AG04449 (cell line): ENCODE results near the gene MS4A4E.

Experiments
- CTCF ChIA-PET: fragments of 350-600 bp; formaldehyde crosslinking; extraction: SDS; loops from one replicate; lab custom pipeline; 2021; ENCODE audit warnings: antibody characterized with exemption; lab: Yijun Ruan, JAX
- POLR2A ChIA-PET: fragments of 400-600, 350-600 bp; formaldehyde crosslinking; extraction: SDS; loops from one replicate; lab custom pipeline; 2020; ENCODE audit warnings: antibody characterized with exemption, inconsistent platforms; lab: Yijun Ruan, JAX
- DNase-seq: peaks from one replicate; pipeline ENCODE4 v3.0.0-alpha.2; 2010; ENCODE audit warnings: low read depth, low spot score
- H3K4me3 ChIP-seq: 2 replicates; pipeline ENCODE4 v1.5.1; 2011; ENCODE audit warnings: low read depth, mild to moderate bottlenecking, control low read depth, low read length
- CTCF ChIP-seq: IDR thresholded peaks from one replicate; pipeline ENCODE4 v1.5.1; 2011; ENCODE audit warnings: mild to moderate bottlenecking, moderate library complexity, low read length, control low read depth, inconsistent platforms; ENCODE audit not compliant: insufficient read depth; ENCODE audit errors: missing control alignments

MS4A4E gene

GRCh38 chr11:60252213-60253108 lies 9.5 kb upstream of the MS4A4E start:
- ChIA-PET POLR2A (interaction anchor here (0.6 kb wide), 1 partner anchor 443 kb away, joined by 3 read pairs; no protein-coding TSS in a partner anchor), CTCF (interaction anchor here (1.8 to 2.0 kb wide), 2 partner anchors 13 to 429 kb away, joined by 9 to 10 read pairs; no protein-coding TSS in a partner anchor)
- DNase-seq: no peak
- no peak for TF ChIP-seq CTCF
- no peak overlapping the region for H3K4me3 ChIP-seq

GRCh38 chr11:60251485-60252212 lies 8.7 kb upstream of the MS4A4E start:
- ChIA-PET CTCF (interaction anchor here (0.7 to 2.0 kb wide), 5 partner anchors 13 to 429 kb away, joined by 3 to 10 read pairs (median 3); no protein-coding TSS in a partner anchor), POLR2A (interaction anchor here (0.6 kb wide), 1 partner anchor 442 kb away, joined by 3 read pairs; no protein-coding TSS in a partner anchor)
- DNase-seq: no peak
- no peak overlapping the region for H3K4me3 ChIP-seq
- peak; percentile 26 for TF ChIP-seq CTCF

GRCh38 chr11:60241786-60242185 lies 1.2 kb downstream of the MS4A4E start:
- POLR2A ChIA-PET: no interaction called here
- no peak for TF ChIP-seq CTCF

GRCh38 chr11:60240662-60241061 lies 2.3 kb downstream of the MS4A4E start:
- no peak for DNase-seq
- H3K4me3 ChIP-seq: no peak overlapping the region
- TF ChIP-seq CTCF: no peak
- ChIA-PET POLR2A (no interaction called here), CTCF (no interaction called here)

More at GRCh38 chr11:60241786-60242185, 1.2 kb downstream of the MS4A4E start:
- DNase-seq: no peak
- H3K4me3 ChIP-seq: no peak overlapping the region
- CTCF ChIA-PET: no interaction called here

GRCh38 chr11:60235321-60235720 lies 7.6 kb downstream of the MS4A4E start:
- no peak for DNase-seq
- no peak overlapping the region for H3K4me3 ChIP-seq
- POLR2A ChIA-PET: no interaction called here
- CTCF ChIA-PET: no interaction called here
- TF ChIP-seq CTCF: no peak

GRCh38 chr11:60230681-60231080 lies 12.3 kb downstream of the MS4A4E start:
- CTCF ChIA-PET: no interaction called here
- no peak for TF ChIP-seq CTCF
- H3K4me3 ChIP-seq: no peak overlapping the region
- DNase-seq: no peak
- POLR2A ChIA-PET: no interaction called here
